Erythroblast (primary cell): ENCODE data around the gene KIF1B.

Experiments
- DNase-seq, 2 experiments: peaks; one replicate each; lab custom pipeline; 2025; lab: John Stamatoyannopoulos, UW
- GATA1 ChIP-seq: IDR thresholded peaks from 2 replicates; pipeline ENCODE4 v1.6.1; 2011; ENCODE audit warnings: low read depth, mild to moderate bottlenecking, control low read depth, low read length, moderate library complexity
- POLR2A ChIP-seq: IDR thresholded peaks from 2 replicates; pipeline ENCODE4 v1.6.1; 2011; ENCODE audit warnings: mild to moderate bottlenecking, low read length

Gene KIF1B

GRCh38 chr1:10328180-10328963, 118.0 kb downstream of the KIF1B start:
- no peak for TF ChIP-seq POLR2A
- no peak for TF ChIP-seq GATA1
- DNase-seq = no peak

- no peak for TF ChIP-seq POLR2A
- no peak for TF ChIP-seq GATA1
- no peak for DNase-seq
These were observed 127.1 kb downstream of the KIF1B start for GRCh38 chr1:10337436-10337835.

GRCh38 chr1:10338047-10338446, 127.7 kb downstream of the KIF1B start:
- peak; percentile 24 to 37 for DNase-seq
- no peak for TF ChIP-seq POLR2A
- no peak for TF ChIP-seq GATA1

GRCh38 chr1:10338611-10339010, 128.2 kb downstream of the KIF1B start:
- DNase-seq = no peak
- no peak for TF ChIP-seq GATA1
- TF ChIP-seq POLR2A = no peak

GRCh38 chr1:10339036-10339567, 128.7 kb downstream of the KIF1B start:
- no peak for TF ChIP-seq POLR2A
- no peak for TF ChIP-seq GATA1
- DNase-seq = no peak

- no peak for TF ChIP-seq GATA1
- no peak for TF ChIP-seq POLR2A
- peak; percentile 17 to 48 for DNase-seq
These were observed 129.4 kb downstream of the KIF1B start for GRCh38 chr1:10339815-10340214.

- no peak for TF ChIP-seq GATA1
- no peak for TF ChIP-seq POLR2A
- no peak for DNase-seq
These were observed 130.7 kb downstream of the KIF1B start for GRCh38 chr1:10340930-10341590.

- no peak for TF ChIP-seq GATA1
- no peak for TF ChIP-seq POLR2A
- DNase-seq = no peak
These were observed 136.7 kb downstream of the KIF1B start for GRCh38 chr1:10347109-10347508.

GRCh38 chr1:10353282-10353681, 142.9 kb downstream of the KIF1B start:
- no peak for TF ChIP-seq POLR2A
- no peak for TF ChIP-seq GATA1
- no peak for DNase-seq

- DNase-seq = no peak
- no peak for TF ChIP-seq POLR2A
- no peak for TF ChIP-seq GATA1
These were observed 143.3 kb downstream of the KIF1B start for GRCh38 chr1:10353693-10354092.

- DNase-seq = no peak
- no peak for TF ChIP-seq POLR2A
- TF ChIP-seq GATA1 = no peak
These were observed 149.7 kb downstream of the KIF1B start for GRCh38 chr1:10360045-10360444.

GRCh38 chr1:10361515-10361914, 151.1 kb downstream of the KIF1B start:
- TF ChIP-seq GATA1 (no peak), POLR2A (no peak)
- no peak for DNase-seq

- DNase-seq = no peak
- TF ChIP-seq POLR2A (no peak), GATA1 (no peak)
These were observed 157.8 kb downstream of the KIF1B start for GRCh38 chr1:10368194-10368593.

GRCh38 chr1:10374442-10374860, 164.1 kb downstream of the KIF1B start:
- DNase-seq = no peak

GRCh38 chr1:10377365-10378029, 167.1 kb downstream of the KIF1B start:
- DNase-seq = peak; percentile 76 to 83

More at GRCh38 chr1:10374442-10374860, 164.1 kb downstream of the KIF1B start:
- no peak for TF ChIP-seq POLR2A
